NCI-H510A treated with DMSO at 0.1 percent for 48 hours (cell line): ENCODE measurements around the gene ZBTB44.
"Not testable (repeated sequence)": the region's sequence is repeated elsewhere in the genome, so short reads cannot be mapped to it uniquely, and the experiment has no call there.

Experiments used
- DNase-seq: peaks from one replicate; lab custom pipeline; 2025; lab: John Stamatoyannopoulos, UW

ZBTB44 gene

GRCh38 chr11:130314750-130315285 lies at the start of gene ZBTB44:
TSS of gene ZBTB44 (minus strand) at chr11:130314917. CDS start at chr11:130261873, 53,044 bp downstream.
- DNase-seq: peak; percentile 85

- DNase-seq: no peak
Measured at GRCh38 chr11:130359419-130359818, 44.7 kb upstream of the ZBTB44 start.

- DNase-seq: no peak
Measured at GRCh38 chr11:130358398-130358797, 43.7 kb upstream of the ZBTB44 start.

GRCh38 chr11:130347261-130347660 lies 32.5 kb upstream of the ZBTB44 start:
- no peak for DNase-seq

GRCh38 chr11:130344841-130345240 lies 30.1 kb upstream of the ZBTB44 start:
- DNase-seq: no peak

GRCh38 chr11:130340671-130341319 lies 26.1 kb upstream of the ZBTB44 start:
- DNase-seq: no peak

- DNase-seq: no peak
Measured at GRCh38 chr11:130338667-130339066, 23.9 kb upstream of the ZBTB44 start.

- DNase-seq: no peak
Measured at GRCh38 chr11:130337281-130338089, 22.8 kb upstream of the ZBTB44 start.

- DNase-seq: not testable (repeated sequence)
Measured at GRCh38 chr11:130331397-130331796, 16.7 kb upstream of the ZBTB44 start.

- no peak for DNase-seq
Measured at GRCh38 chr11:130330101-130330684, 15.5 kb upstream of the ZBTB44 start.

GRCh38 chr11:130328420-130328819 lies 13.7 kb upstream of the ZBTB44 start:
- no peak for DNase-seq

GRCh38 chr11:130327716-130328115 lies 13.0 kb upstream of the ZBTB44 start:
- DNase-seq: no peak

- DNase-seq: no peak
Measured at GRCh38 chr11:130325691-130326090, 11.0 kb upstream of the ZBTB44 start.

GRCh38 chr11:130323452-130324450 lies 9.0 kb upstream of the ZBTB44 start:
- DNase-seq: no peak

GRCh38 chr11:130322126-130322525 lies 7.4 kb upstream of the ZBTB44 start:
- no peak for DNase-seq

GRCh38 chr11:130318031-130318673 lies 3.4 kb upstream of the ZBTB44 start:
- DNase-seq: no peak

- DNase-seq: no peak
Measured at GRCh38 chr11:130315354-130315970, 745 bp upstream of the ZBTB44 start.

- DNase-seq: peak; percentile 50
Measured at GRCh38 chr11:130314184-130314749, 450 bp downstream of the ZBTB44 start.

- DNase-seq: peak; percentile 39
Measured at GRCh38 chr11:130313383-130314183, 1.1 kb downstream of the ZBTB44 start.
